BE2C (cell line): ENCODE data around the gene MRPS35.

Experiments used
- DNase-seq: peaks from one replicate; pipeline ENCODE4 v3.0.0-alpha.2; 2020
- H3K27me3 ChIP-seq: fragments of 250-450 bp; sonication (Bioruptor Pico); 2 replicates; pipeline ENCODE4 v1.5.1; 2020; ENCODE audit warnings: mild to moderate bottlenecking
- H3K36me3 ChIP-seq: fragments of 250-450 bp; sonication (Bioruptor Pico); 2 replicates; pipeline ENCODE4 v1.5.1; 2020; ENCODE audit warnings: mild to moderate bottlenecking
- H3K4me1 ChIP-seq: fragments of 250-450 bp; sonication (Bioruptor Pico); 2 replicates; pipeline ENCODE4 v1.5.1; 2020
- H3K4me3 ChIP-seq: 2 replicates; pipeline ENCODE4 v1.5.1; 2011; ENCODE audit warnings: low read depth, low read length
- H3K9me3 ChIP-seq: fragments of 250-450 bp; sonication (Bioruptor Pico); 2 replicates; pipeline ENCODE4 v1.5.1; 2020
- TF ChIP-seq, protein P1 (sequence below): IDR thresholded peaks from 2 replicates; pipeline ENCODE4 v1.5.1; 2012; ENCODE audit warnings: mild to moderate bottlenecking, low read depth, low read length

Gene MRPS35

GRCh38 chr12:27709932-27710591 lies 570 bp upstream of the MRPS35 start:
- no peaks in the 10 kb centered on the region; the same call in 1 of the 2 replicates for H3K4me1 ChIP-seq
- H3K27me3 ChIP-seq, result no peaks in the 10 kb centered on the region
- peaks cover 5% of the 10 kb centered on the region for H3K36me3 ChIP-seq
- no peak for DNase-seq
- TF ChIP-seq, protein P1, sequence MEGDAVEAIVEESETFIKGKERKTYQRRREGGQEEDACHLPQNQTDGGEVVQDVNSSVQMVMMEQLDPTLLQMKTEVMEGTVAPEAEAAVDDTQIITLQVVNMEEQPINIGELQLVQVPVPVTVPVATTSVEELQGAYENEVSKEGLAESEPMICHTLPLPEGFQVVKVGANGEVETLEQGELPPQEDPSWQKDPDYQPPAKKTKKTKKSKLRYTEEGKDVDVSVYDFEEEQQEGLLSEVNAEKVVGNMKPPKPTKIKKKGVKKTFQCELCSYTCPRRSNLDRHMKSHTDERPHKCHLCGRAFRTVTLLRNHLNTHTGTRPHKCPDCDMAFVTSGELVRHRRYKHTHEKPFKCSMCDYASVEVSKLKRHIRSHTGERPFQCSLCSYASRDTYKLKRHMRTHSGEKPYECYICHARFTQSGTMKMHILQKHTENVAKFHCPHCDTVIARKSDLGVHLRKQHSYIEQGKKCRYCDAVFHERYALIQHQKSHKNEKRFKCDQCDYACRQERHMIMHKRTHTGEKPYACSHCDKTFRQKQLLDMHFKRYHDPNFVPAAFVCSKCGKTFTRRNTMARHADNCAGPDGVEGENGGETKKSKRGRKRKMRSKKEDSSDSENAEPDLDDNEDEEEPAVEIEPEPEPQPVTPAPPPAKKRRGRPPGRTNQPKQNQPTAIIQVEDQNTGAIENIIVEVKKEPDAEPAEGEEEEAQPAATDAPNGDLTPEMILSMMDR, result no peak
- peak overlapping the region; percentile 100 for H3K4me3 ChIP-seq
- H3K9me3 ChIP-seq, result no peaks in the 10 kb centered on the region

GRCh38 chr12:27711317-27711682 lies 668 bp downstream of the MRPS35 start:
- TF ChIP-seq, protein P1, result no peak
- Histone ChIP-seq H3K9me3 (no peaks in the 10 kb centered on the region), H3K36me3 (peaks cover 12% of the 10 kb centered on the region), H3K4me3 (peak overlapping the region; percentile 100), H3K4me1 (no peaks in the 10 kb centered on the region; the same call in 1 of the 2 replicates), H3K27me3 (no peaks in the 10 kb centered on the region)
- no peak for DNase-seq

GRCh38 chr12:27711967-27712366 lies 1.3 kb downstream of the MRPS35 start:
- H3K9me3 ChIP-seq, result no peaks in the 10 kb centered on the region
- no peaks in the 10 kb centered on the region for H3K27me3 ChIP-seq
- DNase-seq, result no peak
- TF ChIP-seq, protein P1, result no peak
- H3K36me3 ChIP-seq, result peaks cover 19% of the 10 kb centered on the region
- no peaks in the 10 kb centered on the region; the same call in 1 of the 2 replicates for H3K4me1 ChIP-seq
- H3K4me3 ChIP-seq, result peak overlapping the region; percentile 100

DNA sequence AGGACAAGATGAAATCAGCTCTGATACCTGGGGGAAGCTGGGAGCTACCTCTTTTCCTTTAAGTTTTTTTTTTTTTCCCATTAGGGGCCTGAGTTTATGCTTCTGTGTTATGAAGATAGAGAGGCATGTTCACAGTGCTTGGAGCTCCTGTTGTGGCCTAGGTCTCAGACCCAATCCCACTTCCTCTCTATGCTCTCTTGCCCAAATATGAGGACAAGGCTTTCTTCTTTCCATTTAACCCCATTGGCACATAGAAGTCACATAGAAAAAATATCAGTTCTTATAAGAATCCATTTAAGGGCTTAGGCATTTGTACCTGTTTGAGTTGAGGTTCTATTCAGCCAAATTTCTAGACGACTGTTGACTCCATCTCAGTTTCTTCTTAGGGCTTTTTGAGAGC lies 12.6 kb downstream of the MRPS35 start:
- Histone ChIP-seq H3K36me3 (peaks cover 56% of the 10 kb centered on the region), H3K27me3 (no peaks in the 10 kb centered on the region), H3K4me1 (no peaks in the 10 kb centered on the region), H3K9me3 (no peaks in the 10 kb centered on the region), H3K4me3 (no peak overlapping the region)
- TF ChIP-seq, protein P1, result no peak
- DNase-seq, result no peak

DNA sequence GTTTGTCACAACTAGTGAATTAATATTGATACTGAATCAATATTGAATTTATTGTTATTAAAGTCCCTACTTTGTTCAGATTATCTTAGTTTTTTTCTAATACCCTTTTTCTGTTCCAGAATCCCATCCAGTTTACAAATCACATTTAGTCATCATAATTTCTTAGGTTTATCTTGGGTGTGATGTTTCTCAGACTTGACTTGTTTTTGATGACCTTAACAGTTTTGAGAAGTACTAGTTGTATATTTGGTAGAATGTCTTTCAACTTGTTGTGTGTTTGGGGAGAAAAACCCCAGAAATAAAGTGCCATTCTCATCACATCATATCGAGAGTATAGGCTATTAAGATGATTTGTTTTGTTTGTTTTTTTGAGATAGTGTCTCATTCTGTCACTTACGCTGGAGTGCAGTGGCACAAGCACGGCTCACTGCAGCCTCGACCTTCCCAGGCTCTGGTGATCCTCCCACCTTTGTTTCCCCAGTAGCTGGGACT lies 19.5 kb downstream of the MRPS35 start:
- Histone ChIP-seq H3K36me3 (peaks cover 25% of the 10 kb centered on the region), H3K9me3 (no peaks in the 10 kb centered on the region), H3K27me3 (no peaks in the 10 kb centered on the region), H3K4me3 (no peak overlapping the region), H3K4me1 (peaks cover 2% of the 10 kb centered on the region; the same call in 1 of the 2 replicates)
- no peak for DNase-seq
- TF ChIP-seq, protein P1, result no peak

DNA sequence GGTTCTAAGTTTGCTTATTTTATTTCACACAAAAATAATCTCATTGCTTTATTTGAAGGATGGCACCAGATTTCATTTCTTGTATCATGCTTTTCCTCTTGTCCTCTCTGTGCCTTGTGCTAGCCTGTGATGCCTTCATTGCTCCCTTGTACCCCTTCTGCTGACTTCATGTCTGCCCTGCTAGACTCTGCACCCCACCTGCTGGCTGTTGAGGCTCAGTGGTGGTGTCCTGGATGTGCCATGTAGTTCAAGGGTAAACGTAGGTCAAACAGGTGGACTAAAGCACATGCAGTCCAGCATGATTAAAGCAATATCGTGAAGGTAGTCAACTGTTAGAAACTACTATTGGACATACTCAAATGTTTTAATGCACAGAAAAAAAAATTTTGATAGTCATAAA lies 21.6 kb downstream of the MRPS35 start:
- peaks cover 15% of the 10 kb centered on the region for H3K36me3 ChIP-seq
- H3K4me1 ChIP-seq, result peaks cover 2% of the 10 kb centered on the region; the same call in 1 of the 2 replicates
- H3K27me3 ChIP-seq, result no peaks in the 10 kb centered on the region
- H3K4me3 ChIP-seq, result no peak overlapping the region
- peak; percentile 16 for DNase-seq
- TF ChIP-seq, protein P1, result peak; percentile 47
- no peaks in the 10 kb centered on the region for H3K9me3 ChIP-seq
